ENCODE data around the gene INAFM1.
A peak's percentile ranks its signal among the peaks of the same experiment; 100 is the strongest.
"Not testable (repeated sequence)": the region's sequence is repeated elsewhere in the genome, so short reads cannot be mapped to it uniquely, and the experiment has no call there.

The INAFM1 gene

DNA sequence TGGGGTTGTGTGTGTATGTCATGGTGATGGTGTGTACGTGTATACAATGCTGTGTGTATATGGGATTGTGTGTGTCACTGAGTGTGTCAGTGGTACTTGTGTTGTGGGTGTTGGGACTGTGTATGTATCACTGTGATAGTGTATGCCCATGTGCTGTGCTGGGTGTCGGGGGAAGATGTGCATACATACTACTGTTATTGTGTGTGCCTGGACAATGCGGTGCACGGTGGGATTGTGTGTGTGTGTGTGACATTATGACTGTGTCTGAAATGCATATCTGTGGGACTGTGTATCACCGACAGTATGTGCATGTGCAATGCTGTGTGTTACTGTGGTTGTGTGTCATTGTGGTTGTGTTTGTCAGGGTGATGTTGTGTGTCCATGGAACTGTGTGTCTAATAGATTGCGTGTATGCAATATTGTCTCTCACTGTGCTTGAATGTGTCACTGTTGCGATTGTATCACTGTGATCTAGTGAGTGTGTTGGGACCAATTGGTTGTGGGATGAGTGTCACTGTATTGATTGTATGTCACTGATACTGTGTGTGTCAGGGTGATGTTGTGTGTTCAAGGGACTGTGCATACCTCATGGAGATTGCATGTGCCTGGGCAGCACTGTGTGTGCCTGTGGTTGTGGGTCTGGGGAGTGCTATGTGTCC lies 32.6 kb upstream of the INAFM1 start:
- DNase-seq = no peak

GRCh38 chr19:47243364-47243775 lies 31.3 kb upstream of the INAFM1 start:
- no peak for DNase-seq

GRCh38 chr19:47243776-47244547 lies 30.7 kb upstream of the INAFM1 start:
- DNase-seq = peak; percentile 95 to 96

GRCh38 chr19:47247308-47247990 lies 27.2 kb upstream of the INAFM1 start:
- DNase-seq = peak; percentile 57 to 92

GRCh38 chr19:47253016-47253415 lies 21.7 kb upstream of the INAFM1 start:
- DNase-seq = not testable (repeated sequence)

GRCh38 chr19:47253467-47253881 lies 21.2 kb upstream of the INAFM1 start:
- no peak for DNase-seq

GRCh38 chr19:47253970-47254369 lies 20.7 kb upstream of the INAFM1 start:
- no peak for DNase-seq

DNA sequence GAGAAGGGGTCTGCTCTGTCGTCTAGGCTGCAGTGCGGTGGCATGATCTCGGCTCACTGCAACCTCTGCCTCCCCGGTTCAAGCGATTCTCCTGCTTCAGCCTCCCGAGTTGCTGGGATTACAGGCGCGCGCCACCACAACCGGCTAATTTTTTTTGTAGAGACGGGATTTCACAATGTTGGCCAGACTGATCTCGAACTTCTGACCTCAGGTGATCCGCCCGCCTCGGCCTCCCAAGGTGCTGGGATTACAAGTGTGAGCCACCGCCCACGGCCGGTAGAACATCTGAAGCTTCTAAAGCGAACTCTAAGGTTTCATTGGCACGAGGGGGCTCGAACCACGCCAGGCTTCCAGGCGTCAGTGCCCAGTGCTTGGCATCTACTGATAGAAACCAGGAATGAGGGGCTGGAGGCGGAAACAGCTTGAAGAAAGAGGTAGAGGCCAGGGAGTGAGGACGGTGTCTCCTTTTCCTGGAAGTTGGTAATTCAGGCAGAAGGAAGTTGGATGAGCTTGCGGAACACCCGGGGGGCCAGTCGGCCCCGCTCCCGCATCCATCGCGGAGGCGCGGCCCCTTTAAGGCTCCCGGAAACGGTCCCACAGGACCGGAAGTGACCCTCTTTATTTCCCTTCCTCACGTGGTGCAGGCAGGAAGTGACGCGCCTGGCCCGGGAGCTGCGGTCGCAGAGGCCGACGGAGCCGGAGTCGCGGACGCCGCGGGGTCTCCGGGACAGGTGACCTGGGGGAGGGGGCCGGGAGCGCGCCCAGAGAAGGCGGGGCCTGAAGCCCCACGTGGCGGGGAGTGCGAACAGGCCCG lies 18.6 kb upstream of the INAFM1 start, which contains the start of gene CCDC9:
TSS of gene CCDC9 (plus strand) at position 647 of the 814 bp plus-strand sequence. CDS start 1,876 bp downstream, outside the sequence.
- peak; percentile 93 to 94 for DNase-seq

GRCh38 chr19:47256693-47257410 lies 17.8 kb upstream of the INAFM1 start:
- DNase-seq = peak; percentile 99 to 100

GRCh38 chr19:47257411-47258169 lies 17.1 kb upstream of the INAFM1 start:
- no peak for DNase-seq

- DNase-seq = no peak
Observed at GRCh38 chr19:47258434-47258833, 16.3 kb upstream of the INAFM1 start.

- no peak for DNase-seq
Observed at GRCh38 chr19:47258895-47259555, 15.7 kb upstream of the INAFM1 start.

GRCh38 chr19:47260476-47260875 lies 14.2 kb upstream of the INAFM1 start:
- DNase-seq = no peak

DNA sequence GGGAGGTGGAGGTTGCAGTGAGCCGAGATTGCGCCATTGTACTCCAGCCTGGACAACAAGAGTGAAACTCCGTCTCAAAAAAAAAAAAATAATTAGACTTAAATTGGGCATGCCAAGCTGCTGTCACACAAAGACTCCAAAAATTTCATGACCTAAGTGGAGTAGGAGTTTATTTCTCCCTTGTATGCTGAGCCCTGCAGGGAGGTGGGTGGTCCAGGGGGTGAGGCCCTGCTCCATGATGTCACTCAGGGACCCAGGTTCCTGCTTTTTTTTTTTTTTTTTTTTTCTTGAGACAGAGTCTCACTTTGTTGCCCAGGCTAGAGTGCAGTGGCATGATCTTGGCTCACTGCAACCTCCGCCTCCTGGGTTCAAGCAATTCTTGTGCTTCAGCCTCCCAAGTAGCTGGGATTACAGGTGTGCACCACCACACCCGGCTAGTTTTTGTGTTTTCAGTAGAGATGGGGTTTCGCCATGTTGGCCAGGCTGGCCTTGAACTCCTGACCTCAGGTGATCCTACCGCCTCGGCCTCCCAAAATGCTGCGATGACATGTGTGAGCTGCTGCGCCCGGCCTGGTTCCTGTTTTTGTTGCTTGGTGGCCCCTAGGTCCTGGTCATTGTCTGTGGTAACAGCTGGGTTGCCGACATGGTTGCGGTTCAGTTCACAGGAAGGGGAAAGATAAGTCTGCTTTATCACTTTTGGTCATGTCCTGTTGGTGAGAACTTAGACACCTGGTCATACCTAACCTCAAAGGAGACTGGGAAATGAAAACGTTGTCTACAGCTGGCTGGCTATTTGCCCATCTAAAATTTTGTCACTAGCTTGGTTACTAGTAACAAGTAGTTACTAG lies 12.5 kb upstream of the INAFM1 start:
- DNase-seq = peak in 1 of 2 donors; percentile 46

DNA sequence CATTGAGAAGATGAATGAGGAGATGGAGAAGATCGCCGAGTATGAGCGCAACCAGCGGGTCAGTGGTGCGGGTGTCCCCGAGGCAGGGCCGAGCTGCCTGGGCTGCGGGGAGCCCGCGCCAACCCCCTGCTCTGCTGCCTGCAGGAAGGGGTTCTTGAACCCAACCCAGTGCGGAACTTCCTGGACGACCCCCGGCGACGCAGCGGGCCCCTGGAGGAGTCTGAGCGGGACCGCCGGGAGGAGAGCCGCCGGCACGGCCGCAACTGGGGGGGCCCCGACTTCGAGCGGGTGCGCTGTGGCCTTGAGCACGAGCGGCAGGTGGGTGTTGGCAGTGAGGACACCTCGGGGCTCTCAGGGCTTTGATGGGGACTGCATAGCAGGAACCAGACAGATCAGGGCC lies 10.1 kb upstream of the INAFM1 start:
- DNase-seq = no peak

GRCh38 chr19:47266401-47266941 lies 8.2 kb upstream of the INAFM1 start:
- no peak for DNase-seq

DNA sequence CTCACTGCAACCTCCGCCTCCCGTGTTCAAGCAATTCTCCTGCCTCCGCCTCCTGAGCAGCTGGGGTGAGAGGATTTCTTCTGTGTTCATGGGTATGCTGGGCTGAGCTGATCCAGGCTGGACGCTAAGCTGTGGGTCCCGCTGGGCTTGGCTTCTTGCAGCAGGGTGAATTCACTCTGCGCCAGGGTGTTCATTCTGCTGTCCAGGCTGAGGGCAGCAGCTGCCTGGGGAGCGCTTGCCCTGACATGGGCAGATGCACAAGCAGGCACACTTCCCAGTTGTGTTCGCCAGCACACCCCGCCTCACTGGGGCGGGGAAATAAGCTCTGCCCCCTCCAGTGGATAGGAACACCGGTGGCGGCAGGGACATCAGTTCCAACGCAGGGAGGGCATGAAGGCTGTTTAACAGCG lies 7.3 kb upstream of the INAFM1 start:
- no peak for DNase-seq

GRCh38 chr19:47268028-47268427 lies 6.7 kb upstream of the INAFM1 start:
- DNase-seq = no peak

GRCh38 chr19:47269596-47269995 lies 5.1 kb upstream of the INAFM1 start:
- no peak for DNase-seq

Measured in inflammatory macrophage treated with lipopolysaccharide for 1 hour (primary cell).